ENCODE results near the gene TNS3.

Gene TNS3

DNA sequence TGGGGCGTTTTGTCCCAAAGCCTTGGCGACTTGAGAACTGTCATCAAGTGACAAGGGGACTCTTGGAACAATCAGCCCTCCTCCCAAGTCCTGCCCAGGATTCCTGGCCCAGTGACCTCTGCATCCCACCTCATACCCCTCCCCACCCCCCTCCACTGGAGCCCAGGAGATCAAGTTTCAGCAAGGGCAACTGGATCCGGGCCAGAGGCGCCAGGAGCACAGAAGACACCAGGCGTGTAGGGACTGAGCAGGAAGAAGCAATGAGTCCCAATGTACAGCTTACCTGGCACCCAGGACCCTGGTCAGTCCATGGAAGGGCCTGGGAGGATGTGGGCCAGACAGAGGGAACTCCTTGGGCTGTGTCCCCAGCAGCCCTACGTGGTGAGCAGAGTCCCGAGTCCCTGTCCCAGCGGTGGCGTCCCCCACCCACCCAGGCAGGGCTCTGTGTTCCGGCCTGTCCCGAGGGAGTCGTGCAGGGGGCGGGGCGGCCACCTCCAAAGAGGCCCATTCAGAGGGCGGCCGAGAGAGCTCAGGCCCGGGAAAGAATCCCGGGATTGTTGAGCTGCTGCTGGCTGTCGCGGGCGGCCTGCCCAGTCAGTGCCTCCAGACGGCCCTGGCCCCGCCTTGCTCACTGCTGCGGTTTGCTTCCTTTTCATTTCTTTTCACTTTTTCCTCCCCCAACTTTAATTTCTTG, 254.1 kb downstream of the TNS3 start:
- peak; percentile 43 for DNase-seq (ENCODE audit: extremely low read depth, low read depth)
- TF ChIP-seq CTCF (IDR thresholded peaks at IDR 0.05; ENCODE audit: low read depth, low read length) = no peak

DNA sequence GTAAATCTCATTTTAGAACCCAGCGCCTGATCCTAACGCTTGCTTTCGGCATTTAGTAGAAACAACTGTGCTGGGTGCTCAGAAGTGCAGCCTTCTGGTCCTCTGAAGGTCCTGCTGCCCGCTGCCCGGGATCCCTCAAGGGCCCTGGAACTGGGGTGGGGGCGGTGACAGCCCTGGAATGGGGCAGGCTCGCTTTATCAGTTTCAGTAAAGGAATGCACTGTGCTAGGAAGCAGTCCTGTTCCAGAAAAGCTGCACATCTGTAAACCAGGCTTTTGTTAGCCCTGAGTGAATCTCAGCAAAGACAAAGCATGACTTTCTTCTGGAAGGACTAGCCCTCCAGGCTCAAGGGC, 254.6 kb downstream of the TNS3 start:
- DNase-seq (ENCODE audit: extremely low read depth, low read depth) = no peak
- TF ChIP-seq CTCF (IDR thresholded peaks at IDR 0.05; ENCODE audit: low read depth, low read length) = no peak

DNA sequence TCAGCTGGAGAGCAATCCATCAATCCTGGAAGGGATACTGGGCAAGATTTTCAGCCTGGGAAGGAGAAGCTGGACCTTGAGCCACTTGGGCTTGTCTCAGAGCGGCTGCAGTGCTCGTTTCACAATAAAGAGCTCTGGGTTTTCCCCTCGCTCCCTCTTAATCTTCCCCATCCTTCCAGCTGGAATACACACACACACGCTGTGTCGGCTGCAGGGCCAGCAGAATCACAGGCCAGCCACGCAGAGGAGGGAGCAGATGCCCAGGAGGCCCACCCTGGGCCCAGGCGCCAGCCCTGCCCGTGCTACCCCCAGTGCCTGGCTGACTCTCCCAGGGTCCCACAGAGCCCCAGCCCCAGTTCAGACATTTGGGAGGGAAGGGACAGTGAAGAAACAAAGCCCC, 255.1 kb downstream of the TNS3 start:
- no peak for TF ChIP-seq CTCF (IDR thresholded peaks at IDR 0.05; ENCODE audit: low read depth, low read length)
- DNase-seq (ENCODE audit: extremely low read depth, low read depth) = no peak

- TF ChIP-seq CTCF (IDR thresholded peaks at IDR 0.05; ENCODE audit: low read depth, low read length) = peak; percentile 9
- DNase-seq (ENCODE audit: extremely low read depth, low read depth) = no peak
These were observed 255.7 kb downstream of the TNS3 start for GRCh38 chr7:47326220-47326619.

DNA sequence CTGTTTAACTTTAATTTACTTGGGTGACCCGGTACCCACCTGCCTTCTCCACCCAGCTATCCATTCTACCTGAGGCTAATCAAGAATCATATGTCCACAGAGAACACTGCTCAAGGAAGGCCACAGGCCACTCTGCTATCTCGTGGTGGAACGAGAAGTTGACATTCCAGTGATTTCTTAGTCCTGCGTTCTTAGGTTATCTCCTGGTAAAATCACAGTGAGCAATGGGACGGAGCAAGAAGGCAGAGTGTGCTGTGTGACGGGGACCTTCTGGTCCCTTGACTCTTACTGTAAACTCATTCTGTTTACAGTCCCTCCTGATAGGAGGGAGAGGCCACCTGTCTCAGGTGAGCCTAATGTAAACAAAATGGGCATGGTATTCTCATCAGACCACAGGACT, 256.6 kb downstream of the TNS3 start:
- TF ChIP-seq CTCF (IDR thresholded peaks at IDR 0.05; ENCODE audit: low read depth, low read length) = no peak
- no peak for DNase-seq (ENCODE audit: extremely low read depth, low read depth)

DNA sequence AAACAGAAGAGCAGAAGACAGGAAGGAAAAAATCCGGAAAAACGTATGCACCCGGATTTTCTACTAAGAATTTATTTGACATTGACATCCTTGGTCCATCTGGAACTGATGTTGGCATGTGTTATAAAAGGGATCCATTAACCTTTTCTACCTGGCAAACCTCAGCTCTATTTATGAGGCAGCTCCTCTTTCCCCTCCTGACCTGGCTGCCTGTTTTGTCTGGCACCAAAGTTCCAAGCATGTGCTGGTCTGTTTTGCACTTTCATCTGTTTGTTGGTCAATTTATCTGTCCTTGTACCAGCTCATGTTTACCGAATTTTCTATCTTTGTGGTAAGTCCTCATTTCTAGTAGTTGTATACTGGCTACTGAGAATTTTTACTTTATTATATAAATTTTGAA, 258.0 kb downstream of the TNS3 start:
- DNase-seq (ENCODE audit: extremely low read depth, low read depth) = no peak
- no peak for TF ChIP-seq CTCF (IDR thresholded peaks at IDR 0.05; ENCODE audit: low read depth, low read length)

DNA sequence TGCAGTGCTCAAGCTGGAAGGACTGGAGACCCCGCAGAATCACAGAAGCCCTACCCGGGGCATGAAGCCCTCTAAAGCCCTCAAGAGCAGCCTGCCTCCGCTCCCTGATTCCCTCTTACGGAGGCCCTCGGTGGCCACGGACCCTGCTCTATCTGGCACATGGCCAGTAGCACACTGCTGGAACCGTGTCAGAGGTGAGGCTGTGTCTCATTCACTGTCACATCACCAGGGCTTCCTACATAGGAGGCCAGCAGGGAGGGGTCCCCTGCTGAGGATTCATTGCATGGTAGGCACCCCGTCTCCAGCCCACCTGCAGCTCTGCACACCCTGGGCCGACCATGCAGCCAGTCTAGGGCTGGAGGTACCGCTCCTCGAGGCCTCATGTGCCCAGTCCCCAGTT, 259.2 kb downstream of the TNS3 start:
- TF ChIP-seq CTCF (IDR thresholded peaks at IDR 0.05; ENCODE audit: low read depth, low read length) = no peak
- no peak for DNase-seq (ENCODE audit: extremely low read depth, low read depth)

Data from AG09319 (cell line).